ENCODE measurements around the gene PPP2CA. TPM values are rescaled to one million over a fixed set of nuclear protein-coding genes. Genes with fewer than 3 reads are reported as not detected.

The PPP2CA gene
- total RNA-seq, 1 experiment from 2014 or later: 178 TPM

DNA sequence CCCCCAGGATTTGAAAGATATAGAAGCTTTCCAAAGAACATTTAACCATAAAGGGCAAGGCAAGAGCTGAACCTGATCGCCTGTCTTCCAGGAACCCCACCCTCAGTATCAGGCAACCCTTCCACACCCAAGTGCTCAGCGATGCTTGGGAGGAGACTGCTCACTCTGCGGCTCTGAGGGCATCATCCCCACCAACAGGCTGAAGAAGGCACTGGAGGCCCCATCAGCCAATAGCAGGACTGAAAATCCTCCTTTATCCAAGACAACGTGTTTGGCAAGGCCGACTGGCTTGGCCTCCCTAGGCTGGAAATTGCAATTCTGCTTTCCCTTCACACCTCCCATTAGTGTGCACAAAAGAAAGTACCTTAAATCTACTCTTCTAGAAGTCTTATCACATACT, 1.4 kb upstream of the PPP2CA start (continued):
- TF ChIP-seq ZNF317 (CRISPR knock-in tag; IDR thresholded peaks at IDR 0.05; ENCODE audit: borderline replicate concordance, low read depth) (no peak), ZNF121 (CRISPR knock-in tag; IDR thresholded peaks at IDR 0.05) (no peak)

DNA sequence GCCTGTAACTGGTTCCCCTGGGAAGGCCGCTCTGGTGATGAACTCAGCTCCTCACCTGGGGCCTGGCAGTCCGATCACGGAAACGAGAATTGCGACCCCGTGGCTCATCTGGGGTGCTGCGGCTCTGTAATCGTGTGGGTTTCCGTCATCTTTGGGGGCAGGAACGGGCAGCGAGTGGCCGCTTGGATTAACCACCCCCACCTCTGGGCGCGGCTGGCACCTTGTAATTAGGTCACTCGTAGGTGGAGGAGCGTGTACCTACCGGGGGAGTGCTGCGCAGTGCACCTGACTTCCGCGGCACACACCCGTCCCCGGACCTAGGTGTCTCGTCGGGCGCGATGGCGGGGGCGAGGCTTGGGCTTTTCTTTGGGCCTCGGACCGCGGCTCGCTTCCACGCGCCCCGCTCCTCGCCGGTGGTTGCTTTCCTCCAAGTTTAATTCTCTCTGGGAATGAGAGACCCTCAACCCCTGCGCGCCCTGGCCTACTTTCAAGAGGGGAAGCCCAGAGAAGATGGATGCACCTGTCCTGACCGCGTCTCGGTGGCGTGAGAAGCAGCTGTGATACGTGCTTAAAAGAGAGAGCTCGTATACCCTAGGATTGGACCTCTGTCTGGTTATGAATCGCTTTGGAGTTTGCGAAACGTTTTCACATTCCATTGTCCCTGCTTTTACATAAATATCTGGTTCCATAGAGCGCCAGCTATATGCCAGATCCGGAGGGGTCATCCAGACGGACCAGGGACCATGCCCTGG, 744 bp upstream of the PPP2CA start:
- ChIA-PET CTCF (interaction anchor here (0.7 to 3.3 kb wide), 10 partner anchors 9 to 361 kb away, joined by 3 to 27 read pairs (median 4); partner anchors contain the start of gene UBE2B), POLR2A (interaction anchor here (0.7 to 2.7 kb wide), 21 partner anchors 10 to 679 kb away, joined by 3 to 26 read pairs (median 4); partner anchors contain the start of genes CAMLG, PCBD2, SKP1 and UBE2B)
- H3K4me3 Mint-ChIP-seq: peak overlapping the region; percentile 87
- peak overlapping the region; percentile 98 for H3K27ac Mint-ChIP-seq
- peaks cover 38% of the 10 kb centered on the region for H3K4me1 Mint-ChIP-seq
- TF ChIP-seq USF2 (CRISPR knock-in tag; IDR thresholded peaks at IDR 0.05): 0 out of 2 replicates have a peak, but pooled peaks have one; percentile 19
- 0 out of 2 replicates have a peak, but pooled peaks have one; percentile 18 for TF ChIP-seq E2F5 (CRISPR knock-in tag; IDR thresholded peaks at IDR 0.05)
- TF ChIP-seq ZNF138 (CRISPR knock-in tag; conservative IDR thresholded peaks at IDR 0.05): 0 out of 2 replicates have a peak, but pooled peaks have one; percentile 21
- TF ChIP-seq, protein P1, sequence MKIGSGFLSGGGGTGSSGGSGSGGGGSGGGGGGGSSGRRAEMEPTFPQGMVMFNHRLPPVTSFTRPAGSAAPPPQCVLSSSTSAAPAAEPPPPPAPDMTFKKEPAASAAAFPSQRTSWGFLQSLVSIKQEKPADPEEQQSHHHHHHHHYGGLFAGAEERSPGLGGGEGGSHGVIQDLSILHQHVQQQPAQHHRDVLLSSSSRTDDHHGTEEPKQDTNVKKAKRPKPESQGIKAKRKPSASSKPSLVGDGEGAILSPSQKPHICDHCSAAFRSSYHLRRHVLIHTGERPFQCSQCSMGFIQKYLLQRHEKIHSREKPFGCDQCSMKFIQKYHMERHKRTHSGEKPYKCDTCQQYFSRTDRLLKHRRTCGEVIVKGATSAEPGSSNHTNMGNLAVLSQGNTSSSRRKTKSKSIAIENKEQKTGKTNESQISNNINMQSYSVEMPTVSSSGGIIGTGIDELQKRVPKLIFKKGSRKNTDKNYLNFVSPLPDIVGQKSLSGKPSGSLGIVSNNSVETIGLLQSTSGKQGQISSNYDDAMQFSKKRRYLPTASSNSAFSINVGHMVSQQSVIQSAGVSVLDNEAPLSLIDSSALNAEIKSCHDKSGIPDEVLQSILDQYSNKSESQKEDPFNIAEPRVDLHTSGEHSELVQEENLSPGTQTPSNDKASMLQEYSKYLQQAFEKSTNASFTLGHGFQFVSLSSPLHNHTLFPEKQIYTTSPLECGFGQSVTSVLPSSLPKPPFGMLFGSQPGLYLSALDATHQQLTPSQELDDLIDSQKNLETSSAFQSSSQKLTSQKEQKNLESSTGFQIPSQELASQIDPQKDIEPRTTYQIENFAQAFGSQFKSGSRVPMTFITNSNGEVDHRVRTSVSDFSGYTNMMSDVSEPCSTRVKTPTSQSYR (CRISPR knock-in tag; IDR thresholded peaks at IDR 0.05): no peak
- TF ChIP-seq, protein P2, sequence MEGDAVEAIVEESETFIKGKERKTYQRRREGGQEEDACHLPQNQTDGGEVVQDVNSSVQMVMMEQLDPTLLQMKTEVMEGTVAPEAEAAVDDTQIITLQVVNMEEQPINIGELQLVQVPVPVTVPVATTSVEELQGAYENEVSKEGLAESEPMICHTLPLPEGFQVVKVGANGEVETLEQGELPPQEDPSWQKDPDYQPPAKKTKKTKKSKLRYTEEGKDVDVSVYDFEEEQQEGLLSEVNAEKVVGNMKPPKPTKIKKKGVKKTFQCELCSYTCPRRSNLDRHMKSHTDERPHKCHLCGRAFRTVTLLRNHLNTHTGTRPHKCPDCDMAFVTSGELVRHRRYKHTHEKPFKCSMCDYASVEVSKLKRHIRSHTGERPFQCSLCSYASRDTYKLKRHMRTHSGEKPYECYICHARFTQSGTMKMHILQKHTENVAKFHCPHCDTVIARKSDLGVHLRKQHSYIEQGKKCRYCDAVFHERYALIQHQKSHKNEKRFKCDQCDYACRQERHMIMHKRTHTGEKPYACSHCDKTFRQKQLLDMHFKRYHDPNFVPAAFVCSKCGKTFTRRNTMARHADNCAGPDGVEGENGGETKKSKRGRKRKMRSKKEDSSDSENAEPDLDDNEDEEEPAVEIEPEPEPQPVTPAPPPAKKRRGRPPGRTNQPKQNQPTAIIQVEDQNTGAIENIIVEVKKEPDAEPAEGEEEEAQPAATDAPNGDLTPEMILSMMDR (IDR thresholded peaks at IDR 0.05): no peak
- 0 out of 2 replicates have a peak, but pooled peaks have one; percentile 36 for TF ChIP-seq SMAD3 (CRISPR knock-in tag; IDR thresholded peaks at IDR 0.05; ENCODE audit: borderline replicate concordance)
- peak; percentile 58; the same call in 1 of the 2 replicates for TF ChIP-seq MYBL2 (CRISPR knock-in tag; IDR thresholded peaks at IDR 0.05)
- TF ChIP-seq, protein P3, sequence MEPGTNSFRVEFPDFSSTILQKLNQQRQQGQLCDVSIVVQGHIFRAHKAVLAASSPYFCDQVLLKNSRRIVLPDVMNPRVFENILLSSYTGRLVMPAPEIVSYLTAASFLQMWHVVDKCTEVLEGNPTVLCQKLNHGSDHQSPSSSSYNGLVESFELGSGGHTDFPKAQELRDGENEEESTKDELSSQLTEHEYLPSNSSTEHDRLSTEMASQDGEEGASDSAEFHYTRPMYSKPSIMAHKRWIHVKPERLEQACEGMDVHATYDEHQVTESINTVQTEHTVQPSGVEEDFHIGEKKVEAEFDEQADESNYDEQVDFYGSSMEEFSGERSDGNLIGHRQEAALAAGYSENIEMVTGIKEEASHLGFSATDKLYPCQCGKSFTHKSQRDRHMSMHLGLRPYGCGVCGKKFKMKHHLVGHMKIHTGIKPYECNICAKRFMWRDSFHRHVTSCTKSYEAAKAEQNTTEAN (CRISPR knock-in tag; IDR thresholded peaks at IDR 0.05): no peak
- no peak for TF ChIP-seq ZNF219 (CRISPR knock-in tag; IDR thresholded peaks at IDR 0.05; ENCODE audit: borderline replicate concordance)
- TF ChIP-seq ETV6 (CRISPR knock-in tag; IDR thresholded peaks at IDR 0.05): no peak
- TF ChIP-seq FOXP1 (CRISPR knock-in tag; IDR thresholded peaks at IDR 0.05; ENCODE audit: borderline replicate concordance): peak; percentile 84
- TF ChIP-seq, protein P4, sequence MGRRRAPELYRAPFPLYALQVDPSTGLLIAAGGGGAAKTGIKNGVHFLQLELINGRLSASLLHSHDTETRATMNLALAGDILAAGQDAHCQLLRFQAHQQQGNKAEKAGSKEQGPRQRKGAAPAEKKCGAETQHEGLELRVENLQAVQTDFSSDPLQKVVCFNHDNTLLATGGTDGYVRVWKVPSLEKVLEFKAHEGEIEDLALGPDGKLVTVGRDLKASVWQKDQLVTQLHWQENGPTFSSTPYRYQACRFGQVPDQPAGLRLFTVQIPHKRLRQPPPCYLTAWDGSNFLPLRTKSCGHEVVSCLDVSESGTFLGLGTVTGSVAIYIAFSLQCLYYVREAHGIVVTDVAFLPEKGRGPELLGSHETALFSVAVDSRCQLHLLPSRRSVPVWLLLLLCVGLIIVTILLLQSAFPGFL (CRISPR knock-in tag; IDR thresholded peaks at IDR 0.05; ENCODE audit: borderline replicate concordance): no peak
- no peak for TF ChIP-seq KAT7 (CRISPR knock-in tag; IDR thresholded peaks at IDR 0.05; ENCODE audit: borderline replicate concordance)
- TF ChIP-seq TP53 (CRISPR knock-in tag; IDR thresholded peaks at IDR 0.05): no peak
- TF ChIP-seq NFE2L1 (CRISPR knock-in tag; IDR thresholded peaks at IDR 0.05): peak; percentile 46; the same call in 1 of the 2 replicates
- TF ChIP-seq TEAD1 (CRISPR knock-in tag; IDR thresholded peaks at IDR 0.05): 0 out of 2 replicates have a peak, but pooled peaks have one; percentile 9
- TF ChIP-seq TCF7 (CRISPR knock-in tag; IDR thresholded peaks at IDR 0.05; ENCODE audit: low read depth): 0 out of 2 replicates have a peak, but pooled peaks have one; percentile 64
- no peak for TF ChIP-seq CBFB (CRISPR knock-in tag; IDR thresholded peaks at IDR 0.05; ENCODE audit: low read depth)
- no peak for TF ChIP-seq CDX4 (CRISPR knock-in tag; IDR thresholded peaks at IDR 0.05; ENCODE audit: borderline replicate concordance)
- TF ChIP-seq, protein P5, sequence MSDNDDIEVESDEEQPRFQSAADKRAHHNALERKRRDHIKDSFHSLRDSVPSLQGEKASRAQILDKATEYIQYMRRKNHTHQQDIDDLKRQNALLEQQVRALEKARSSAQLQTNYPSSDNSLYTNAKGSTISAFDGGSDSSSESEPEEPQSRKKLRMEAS (CRISPR knock-in tag; IDR thresholded peaks at IDR 0.05): peak; percentile 36; the same call in 1 of the 2 replicates
- no peak for DNase-seq (ENCODE audit: low spot score)
- H3K36me3 Mint-ChIP-seq: peaks cover 16% of the 10 kb centered on the region
- no peaks in the 10 kb centered on the region for H3K9me3 Mint-ChIP-seq
- H3K27me3 Mint-ChIP-seq (ENCODE audit: low read depth): no peaks in the 10 kb centered on the region
- peak; percentile 21 for ATAC-seq

Data from WTC11 (cell line).